Measurements from ENCODE around the gene GALNT2. TPM values are rescaled to one million over a fixed set of nuclear protein-coding genes. Genes with fewer than 3 reads are reported as not detected.

Gene GALNT2
- total and polyA plus RNA-seq, 10 of the 15 experiments (the other 5 are each of a cell fraction or from before 2014, with no cell fraction given) = 0.52 to 27.7 (median 16.3) TPM

GRCh38 chr1:230025686-230026085 lies 41.4 kb upstream of the GALNT2 start:
- Histone ChIP-seq H3K4me3 (no peak overlapping the region), H3K79me2 (ENCODE audit: control insufficient read depth, insufficient read depth, low read length) (no peaks in the 10 kb centered on the region), H3K27ac (ENCODE audit: control insufficient read depth, insufficient read depth) (no peak overlapping the region), H4K20me1 (ENCODE audit: control insufficient read depth, insufficient read depth) (no peaks in the 10 kb centered on the region), H3K27me3 (replicated peaks in 1 of 2; ENCODE audit: control insufficient read depth in 2 of 2, insufficient read depth in 2 of 2, low read length in 1 of 2) (no peaks in the 10 kb centered on the region; a peak in 1 of 4 replicates), H3K4me2 (ENCODE audit: control insufficient read depth, insufficient read depth) (no peak overlapping the region), H3K9ac (ENCODE audit: control insufficient read depth, insufficient read depth, low read length) (no peak overlapping the region), H3K9me3 (replicated peaks; ENCODE audit: control insufficient read depth, insufficient read depth, low read length) (no peaks in the 10 kb centered on the region; the same call in 2 of the 3 replicates), H2AFZ (ENCODE audit: control insufficient read depth, low read depth, low read length) (no peak overlapping the region), H3K4me1 (ENCODE audit: control insufficient read depth, insufficient read depth, low read length) (no peaks in the 10 kb centered on the region), H3K36me3 (ENCODE audit: control insufficient read depth in 2 of 2, insufficient read depth in 2 of 2, low read length in 1 of 2) (no peaks in the 10 kb centered on the region)
- no peak for ATAC-seq
- TF ChIP-seq HCFC1 (IDR thresholded peaks at IDR 0.05; ENCODE audit: low read length) = no peak
- no peak for TF ChIP-seq PAX8 (IDR thresholded peaks at IDR 0.05)
- TF ChIP-seq CREM (IDR thresholded peaks at IDR 0.05; ENCODE audit: low read depth) = no peak
- no peak for TF ChIP-seq NR2C1 (IDR thresholded peaks at IDR 0.05)
- TF ChIP-seq TBL1XR1 (IDR thresholded peaks at IDR 0.05; ENCODE audit: low read depth, low read length) = no peak
- TF ChIP-seq ZBTB4 (CRISPR knock-in tag; IDR thresholded peaks at IDR 0.05) = no peak
- TF ChIP-seq ZSCAN29 (IDR thresholded peaks at IDR 0.05) = no peak
- TF ChIP-seq SMAD1 (IDR thresholded peaks at IDR 0.05; ENCODE audit: low read depth, partially characterized antibody) = no peak
- TF ChIP-seq SMC3 (IDR thresholded peaks at IDR 0.05; ENCODE audit: borderline replicate concordance, low read length) = no peak
- no peak for DNase-seq (ENCODE audit: low read depth, low spot score)
- ChIA-PET POLR2A (no interaction called here), RAD21 (ENCODE audit: unreplicated experiment) (no interaction called here), CTCF (no interaction called here), SMC1A (ENCODE audit: uncharacterized antibody, unreplicated experiment) (interaction anchor here (1.4 kb wide), 1 partner anchor 31 kb away, joined by 3 read pairs; no protein-coding TSS in a partner anchor)
- WGBS (ENCODE audit: insufficient coverage, insufficient replicate concordance, low lambda C conversion rate, missing lambda C conversion rate) = 3% methylated on average over 3 of the region's 3 CpGs
- intact Hi-C loops (cut with micrococcal nuclease; ENCODE audit: unreplicated experiment) = no loop called here
- no TSS peak for BruUV-seq (replicated peaks)
- in situ Hi-C loops (cut with MboI) = no loop called here
- FAIRE-seq = no peak
